ENCODE measurements around the gene CA6.

- TF ChIP-seq ZNF274 (IDR thresholded peaks at IDR 0.05; ENCODE audit: low read depth, low read length) = no peak
- TF ChIP-seq YY1 (IDR thresholded peaks at IDR 0.05; ENCODE audit: insufficient read depth, insufficient read length) = no peak
- no peak for TF ChIP-seq SUZ12 (IDR thresholded peaks at IDR 0.05; ENCODE audit: extremely low read depth, insufficient read depth, insufficient read length)
Measured at GRCh38 chr1:8926707-8927694, 18.7 kb upstream of the CA6 start.
